Muscle layer of colon (tissue), 2 donors: ENCODE data around the gene OTULIN.

Experiments
- H3K27ac ChIP-seq: one replicate; pipeline ENCODE4 v1.7.0; 2013; ENCODE audit warnings: low read depth, mild to moderate bottlenecking, low read length, moderate library complexity
- H3K27me3 ChIP-seq, 2 donors: one replicate each; pipeline ENCODE4 v1.7.0; 2013; ENCODE audit warnings: low read length in 2 of 2, mild to moderate bottlenecking in 2 of 2; ENCODE audit not compliant: insufficient read depth in 2 of 2, control insufficient read depth in 1 of 2
- H3K36me3 ChIP-seq: one replicate; pipeline ENCODE4 v1.7.0; 2013; ENCODE audit warnings: mild to moderate bottlenecking, low read length; ENCODE audit not compliant: insufficient read depth
- H3K4me1 ChIP-seq: one replicate; pipeline ENCODE4 v1.7.0; 2013; ENCODE audit warnings: mild to moderate bottlenecking, low read length; ENCODE audit not compliant: insufficient read depth
- H3K4me3 ChIP-seq, 2 donors: one replicate each; pipeline ENCODE4 v1.7.0; 2013; ENCODE audit warnings: low read length in 2 of 2, low read depth in 1 of 2, mild to moderate bottlenecking in 1 of 2, moderate library complexity in 1 of 2
- H3K9ac ChIP-seq: one replicate; pipeline ENCODE4 v1.7.0; 2013; ENCODE audit warnings: low read length
- H3K9me3 ChIP-seq: one replicate; pipeline ENCODE4 v1.7.0; 2013; ENCODE audit warnings: mild to moderate bottlenecking, low read length
- donor health status: abdominal sarcoma.
- donor health status: Adenocarcinoma of cecum.

OTULIN gene

DNA sequence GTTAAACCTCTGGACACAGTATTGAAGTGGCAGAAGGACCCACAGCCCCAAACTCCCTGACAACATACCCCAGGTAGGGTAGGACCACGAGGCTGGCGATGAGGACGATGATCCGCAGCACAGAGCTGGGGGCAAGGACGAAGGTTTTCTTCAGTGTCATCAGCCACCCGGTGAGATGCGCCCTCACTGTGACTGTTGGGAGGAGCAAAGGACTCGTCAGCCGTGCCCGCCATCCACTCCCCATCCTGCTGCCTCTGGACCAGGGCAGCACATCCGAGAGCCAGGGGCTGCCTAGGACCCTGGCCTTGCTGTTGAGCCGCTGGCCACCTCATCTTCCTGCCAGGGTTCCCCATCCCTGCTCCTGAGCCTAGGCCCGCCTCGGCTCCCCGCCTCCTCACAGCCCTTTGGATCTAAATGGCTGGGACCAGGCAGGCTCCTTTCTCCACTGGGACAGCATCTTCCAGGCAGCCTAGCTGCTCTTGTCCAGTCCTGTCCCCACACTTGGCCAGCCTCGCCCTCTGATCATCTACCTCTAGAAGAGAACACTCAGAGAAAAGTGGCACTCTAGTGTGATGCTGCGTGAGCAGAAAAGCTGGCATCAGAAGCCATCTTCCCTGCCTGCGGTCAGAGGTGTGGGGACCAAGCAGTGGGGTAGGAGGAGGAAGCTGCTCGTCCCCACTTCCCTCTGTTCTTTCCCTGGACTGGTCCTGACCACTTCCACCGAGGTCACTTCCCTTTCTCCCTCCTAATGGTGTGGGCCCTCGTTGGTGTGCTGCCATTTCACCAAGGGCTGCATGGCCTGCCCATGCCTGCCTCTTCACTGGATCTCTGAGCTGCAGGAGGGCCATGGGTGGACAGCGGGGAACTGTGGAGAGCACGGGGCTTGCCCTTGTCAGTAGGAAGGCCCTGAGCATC, 49.2 kb downstream of the OTULIN start:
- Histone ChIP-seq H3K27me3 (no peaks in the 10 kb centered on the region), H3K4me3 (no peak overlapping the region), H3K4me1 (no peaks in the 10 kb centered on the region), H3K9ac (no peak overlapping the region), H3K36me3 (peaks cover 48% of the 10 kb centered on the region), H3K9me3 (no peaks in the 10 kb centered on the region), H3K27ac (no peak overlapping the region)

DNA sequence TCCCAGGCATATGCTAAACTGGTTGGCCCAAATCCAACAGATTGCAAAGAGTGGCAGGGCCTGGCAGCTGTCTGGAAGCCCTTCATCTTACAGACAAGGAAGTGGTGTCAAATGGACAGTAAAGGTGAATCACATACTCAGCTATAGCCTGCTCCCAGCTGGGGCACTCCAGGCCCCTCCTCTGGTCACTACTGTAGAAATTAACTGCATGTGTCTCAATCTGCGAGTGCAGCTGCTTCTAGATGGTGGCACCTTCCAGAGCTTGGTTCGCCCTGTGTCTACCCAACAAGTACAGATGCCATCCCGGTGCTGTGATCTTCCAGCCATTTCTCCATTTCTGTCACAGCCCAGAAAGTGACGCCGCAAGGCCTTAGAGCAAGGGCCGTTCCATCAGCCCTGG, 50.2 kb downstream of the OTULIN start:
- no peak overlapping the region for H3K4me3 ChIP-seq
- H3K27ac ChIP-seq: no peak overlapping the region
- no peaks in the 10 kb centered on the region for H3K9me3 ChIP-seq
- peaks cover 47% of the 10 kb centered on the region for H3K36me3 ChIP-seq
- no peaks in the 10 kb centered on the region for H3K4me1 ChIP-seq
- H3K27me3 ChIP-seq: no peaks in the 10 kb centered on the region
- no peak overlapping the region for H3K9ac ChIP-seq

DNA sequence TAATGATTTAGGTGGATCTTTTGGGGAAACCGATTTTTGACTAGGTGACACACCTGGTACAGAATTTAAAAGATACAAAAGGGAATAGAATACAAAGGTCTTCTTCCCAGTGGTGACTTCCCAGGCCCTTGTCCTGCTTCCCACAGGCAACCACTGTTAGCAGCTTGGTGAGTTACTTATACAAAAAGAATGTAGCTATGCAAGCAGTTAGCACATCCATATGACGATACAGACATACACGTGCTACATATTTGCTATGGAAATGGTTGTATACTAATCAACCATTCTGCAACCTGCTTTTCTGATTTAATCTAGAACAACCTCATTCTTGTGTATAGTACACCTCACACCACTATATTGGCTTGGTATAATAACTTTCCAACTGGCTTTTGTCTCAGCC, 51.0 kb downstream of the OTULIN start:
- no peak overlapping the region for H3K9ac ChIP-seq
- H3K4me3 ChIP-seq: no peak overlapping the region
- no peaks in the 10 kb centered on the region for H3K4me1 ChIP-seq
- peaks cover 42% of the 10 kb centered on the region for H3K36me3 ChIP-seq
- H3K27me3 ChIP-seq: no peaks in the 10 kb centered on the region
- H3K27ac ChIP-seq: no peak overlapping the region
- H3K9me3 ChIP-seq: no peaks in the 10 kb centered on the region

DNA sequence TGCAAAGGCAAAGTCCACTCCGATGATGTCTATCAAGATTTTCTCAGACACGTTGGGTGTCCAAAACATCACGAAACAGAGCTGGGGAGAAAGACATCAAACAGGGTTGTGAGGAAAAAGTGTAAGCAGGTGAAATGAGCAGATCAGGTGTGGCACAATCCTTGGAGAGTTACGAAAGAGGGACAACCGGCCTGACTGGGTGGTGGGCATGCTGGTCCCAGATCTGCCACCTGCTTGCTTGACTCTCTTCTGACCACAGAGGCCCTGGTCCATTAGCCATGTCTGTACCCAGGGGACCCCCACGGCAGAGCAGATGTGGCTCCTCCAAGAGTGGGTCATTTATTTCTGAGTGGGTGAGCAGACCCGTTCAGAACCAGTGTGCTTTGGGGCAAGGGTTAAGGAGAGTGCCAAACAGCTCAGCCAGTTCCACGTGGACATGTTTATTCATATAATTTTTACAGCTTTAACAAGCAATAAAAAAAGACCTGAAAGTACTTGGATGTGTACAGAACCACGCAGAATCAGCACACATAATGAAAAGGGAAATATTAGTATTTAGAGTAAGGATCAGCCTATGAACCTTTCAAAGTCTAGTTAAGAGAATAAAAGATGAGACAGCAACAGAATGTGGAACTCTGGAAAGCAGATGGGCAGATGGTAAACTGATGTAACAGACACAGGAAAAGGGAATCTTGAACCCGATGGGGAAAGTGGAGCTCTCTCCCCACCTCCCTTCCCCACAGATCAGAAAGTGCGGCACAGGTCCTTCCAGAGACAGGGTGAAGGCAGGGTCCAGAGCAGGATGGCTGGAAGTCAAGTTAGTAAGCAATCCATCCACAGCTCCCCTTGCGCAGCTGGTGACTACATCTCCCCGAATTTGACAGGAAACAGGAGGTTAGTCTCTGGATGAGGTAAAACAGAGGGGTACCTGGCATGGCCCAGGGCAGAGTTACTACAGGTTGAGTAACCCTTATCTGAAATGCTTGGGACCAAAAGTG, 52.5 kb downstream of the OTULIN start:
- Histone ChIP-seq H3K27ac (no peak overlapping the region), H3K4me1 (no peaks in the 10 kb centered on the region), H3K9ac (no peak overlapping the region), H3K9me3 (no peaks in the 10 kb centered on the region), H3K36me3 (peaks cover 26% of the 10 kb centered on the region), H3K27me3 (no peaks in the 10 kb centered on the region), H3K4me3 (no peak overlapping the region)

DNA sequence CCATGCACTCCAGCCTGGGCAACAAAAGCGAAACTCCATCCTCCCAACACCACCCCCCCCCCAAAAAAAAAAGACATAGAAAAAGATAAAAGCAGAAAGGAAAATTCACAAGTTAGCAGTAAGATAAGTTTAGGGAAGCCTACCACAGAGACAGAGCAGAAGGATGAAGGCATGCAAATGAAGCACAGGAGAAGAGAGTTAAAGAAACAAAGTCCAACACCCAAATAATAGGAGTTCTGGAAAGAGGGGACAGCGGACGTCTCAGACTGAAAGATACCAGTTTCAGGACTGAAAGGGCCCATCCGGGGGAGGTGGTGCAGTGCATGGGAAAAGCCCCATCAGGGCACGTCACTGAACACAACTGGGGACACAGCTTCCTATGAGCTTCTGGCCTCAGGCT, 54.3 kb downstream of the OTULIN start:
- no peaks in the 10 kb centered on the region for H3K4me1 ChIP-seq
- H3K36me3 ChIP-seq: peaks cover 10% of the 10 kb centered on the region
- no peaks in the 10 kb centered on the region for H3K27me3 ChIP-seq
- H3K9me3 ChIP-seq: no peaks in the 10 kb centered on the region
- H3K27ac ChIP-seq: no peak overlapping the region
- no peak overlapping the region for H3K4me3 ChIP-seq
- no peak overlapping the region for H3K9ac ChIP-seq

DNA sequence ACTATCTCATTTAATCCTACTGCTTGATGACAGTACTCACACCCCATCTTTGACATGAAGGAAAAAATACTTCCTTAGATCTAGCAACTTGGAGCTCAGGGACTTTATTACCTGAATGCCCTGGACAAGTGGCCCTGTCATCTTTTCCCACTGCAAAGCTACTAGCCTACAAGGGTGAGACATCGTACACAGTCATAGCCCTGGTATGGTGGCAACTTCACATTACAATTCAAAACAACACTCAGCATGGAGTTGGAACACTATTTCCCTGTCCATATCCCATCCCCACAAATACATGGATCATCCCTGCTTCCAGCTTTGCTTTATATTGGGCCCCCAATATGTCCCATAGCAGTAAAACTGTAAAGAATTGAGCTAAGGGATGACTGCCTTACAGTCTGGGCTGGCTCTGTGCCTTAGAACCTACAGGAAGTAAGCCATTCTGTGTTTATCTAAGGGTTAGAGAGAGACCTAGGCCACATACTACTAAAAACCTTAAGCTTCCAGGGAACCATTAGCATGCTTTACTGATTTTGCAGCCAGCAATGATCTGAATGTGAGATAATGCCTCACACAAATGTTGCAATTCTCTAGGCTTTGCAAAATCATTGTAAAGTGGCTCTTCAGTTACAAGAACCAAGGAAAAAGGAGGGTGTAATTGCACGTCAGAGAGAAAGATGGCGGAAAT, 55.9 kb downstream of the OTULIN start:
- H3K36me3 ChIP-seq: no peaks in the 10 kb centered on the region
- no peaks in the 10 kb centered on the region for H3K27me3 ChIP-seq
- H3K4me3 ChIP-seq: no peak overlapping the region

DNA sequence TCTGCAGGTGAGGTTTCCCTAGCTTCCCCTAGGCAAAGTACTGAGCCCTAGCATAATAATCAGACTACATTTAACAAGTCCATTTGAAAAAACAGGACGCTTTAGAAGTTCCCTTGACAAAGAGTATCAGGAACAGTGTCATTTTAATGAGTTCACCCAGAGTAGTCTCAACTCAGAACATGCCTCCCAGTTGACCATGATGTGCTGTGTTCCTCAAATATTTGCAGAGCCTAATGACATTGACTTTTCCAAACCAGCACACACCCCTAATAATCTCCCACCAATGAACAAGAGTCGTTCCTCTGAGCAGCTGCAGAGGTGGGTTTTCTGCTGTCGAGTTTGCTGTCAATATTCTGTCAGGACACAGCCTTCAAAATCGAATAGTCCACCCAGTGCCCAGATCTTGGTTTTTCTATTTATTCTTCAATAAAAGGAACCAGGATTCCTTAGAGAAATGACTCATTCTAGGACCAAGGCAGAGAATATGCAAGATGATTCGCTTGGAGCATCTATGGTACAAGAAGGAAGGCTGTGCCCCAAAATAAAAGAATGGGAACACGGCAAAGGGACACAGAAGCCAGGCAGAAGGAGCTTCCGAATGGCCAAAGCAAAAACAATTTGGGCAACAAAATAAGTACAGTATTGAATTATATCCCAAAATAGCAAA, 57.6 kb downstream of the OTULIN start:
- Histone ChIP-seq H3K9ac (no peak overlapping the region), H3K4me3 (no peak overlapping the region), H3K4me1 (no peaks in the 10 kb centered on the region), H3K9me3 (no peaks in the 10 kb centered on the region), H3K36me3 (no peaks in the 10 kb centered on the region), H3K27me3 (no peaks in the 10 kb centered on the region), H3K27ac (no peak overlapping the region)

More for the DNA sequence above, 55.9 kb downstream of the OTULIN start:
- H3K9ac ChIP-seq: no peak overlapping the region
- H3K9me3 ChIP-seq: no peaks in the 10 kb centered on the region
- H3K4me1 ChIP-seq: no peaks in the 10 kb centered on the region
- no peak overlapping the region for H3K27ac ChIP-seq

DNA sequence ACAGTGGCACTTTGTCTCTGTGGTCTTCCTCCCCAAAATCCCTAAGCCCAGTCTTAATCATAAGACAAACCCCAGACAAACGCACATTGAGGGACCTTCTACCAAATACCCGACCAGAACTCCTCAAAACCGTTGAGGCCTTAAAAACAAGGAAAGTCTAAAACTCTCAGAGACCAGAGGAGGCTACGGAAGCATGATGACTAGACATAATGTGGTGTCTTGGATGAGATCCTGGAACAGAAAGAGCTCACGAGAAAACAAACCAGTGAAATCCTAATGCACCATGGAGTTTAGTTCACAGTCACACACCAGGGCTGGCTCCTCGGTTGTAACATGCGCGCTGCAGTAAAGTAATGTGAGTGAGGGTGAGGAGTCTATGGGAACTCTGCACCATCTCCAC, 58.4 kb downstream of the OTULIN start:
- H3K4me1 ChIP-seq: no peaks in the 10 kb centered on the region
- no peak overlapping the region for H3K4me3 ChIP-seq
- no peaks in the 10 kb centered on the region for H3K36me3 ChIP-seq
- no peaks in the 10 kb centered on the region for H3K9me3 ChIP-seq
- H3K27ac ChIP-seq: no peak overlapping the region
- no peak overlapping the region for H3K9ac ChIP-seq
- H3K27me3 ChIP-seq: no peaks in the 10 kb centered on the region

DNA sequence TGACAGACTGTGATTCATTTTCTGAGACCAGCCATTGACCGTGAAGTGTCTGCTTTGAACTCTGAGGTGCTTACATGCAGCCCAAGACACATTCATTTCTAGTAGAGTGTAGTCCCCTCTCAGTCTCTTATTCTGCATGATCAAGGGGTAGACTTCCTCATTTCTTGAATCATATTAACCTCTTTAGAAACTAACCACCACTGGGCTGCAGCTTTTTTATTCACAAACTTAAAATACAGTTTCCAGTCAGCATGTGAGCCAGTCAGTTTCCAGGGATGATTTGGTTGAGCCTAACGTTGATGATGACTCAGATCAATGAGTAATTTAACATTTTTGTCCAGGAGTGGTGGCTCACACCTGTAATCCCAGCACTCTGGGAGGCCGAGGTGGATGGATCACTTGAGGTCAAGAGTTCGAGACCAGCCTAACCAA, 59.2 kb downstream of the OTULIN start:
- Histone ChIP-seq H3K27ac (no peak overlapping the region), H3K4me3 (no peak overlapping the region), H3K4me1 (no peaks in the 10 kb centered on the region), H3K9ac (no peak overlapping the region), H3K9me3 (no peaks in the 10 kb centered on the region), H3K36me3 (no peaks in the 10 kb centered on the region), H3K27me3 (no peaks in the 10 kb centered on the region)

DNA sequence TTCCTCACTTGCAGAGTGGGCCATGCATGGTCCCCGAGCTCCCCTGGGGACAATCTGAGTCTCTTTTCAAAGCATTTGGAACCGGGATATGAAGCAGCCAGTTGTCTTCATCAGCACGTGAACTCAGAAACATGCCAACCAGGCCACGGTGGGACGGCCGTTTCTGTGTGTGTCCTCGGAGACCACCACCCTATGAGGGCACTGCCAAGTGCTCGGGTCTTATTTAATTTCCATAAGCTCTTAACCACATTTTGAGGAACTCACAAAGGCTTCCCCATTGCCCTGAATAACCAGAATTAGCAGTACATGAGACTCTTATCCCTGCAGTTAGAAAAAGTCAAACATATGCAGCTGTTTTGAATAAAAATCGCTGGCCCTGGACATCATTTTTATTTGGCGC, 60.1 kb downstream of the OTULIN start:
- Histone ChIP-seq H3K9me3 (no peaks in the 10 kb centered on the region), H3K9ac (no peak overlapping the region), H3K4me3 (no peak overlapping the region), H3K27ac (no peak overlapping the region), H3K27me3 (no peaks in the 10 kb centered on the region), H3K4me1 (no peaks in the 10 kb centered on the region), H3K36me3 (no peaks in the 10 kb centered on the region)
